ENCODE data around the gene ASPA.
"Not testable (repeated sequence)": the region's sequence is repeated elsewhere in the genome, so short reads cannot be mapped to it uniquely, and the experiment has no call there.

- not testable (repeated sequence) for TF ChIP-seq CTCF (conservative IDR thresholded peaks at IDR 0.05 in 1 of 2, IDR thresholded peaks at IDR 0.05 in 1 of 2; ENCODE audit: low read depth in 1 of 2, low read length in 2 of 2); EZH2 (IDR thresholded peaks at IDR 0.05; ENCODE audit: low read length, missing control alignments)
Measured at GRCh38 chr17:3514167-3514566, 38.4 kb downstream of the ASPA start.
